ENCODE data around the gene SMG7.

SMG7 gene

DNA sequence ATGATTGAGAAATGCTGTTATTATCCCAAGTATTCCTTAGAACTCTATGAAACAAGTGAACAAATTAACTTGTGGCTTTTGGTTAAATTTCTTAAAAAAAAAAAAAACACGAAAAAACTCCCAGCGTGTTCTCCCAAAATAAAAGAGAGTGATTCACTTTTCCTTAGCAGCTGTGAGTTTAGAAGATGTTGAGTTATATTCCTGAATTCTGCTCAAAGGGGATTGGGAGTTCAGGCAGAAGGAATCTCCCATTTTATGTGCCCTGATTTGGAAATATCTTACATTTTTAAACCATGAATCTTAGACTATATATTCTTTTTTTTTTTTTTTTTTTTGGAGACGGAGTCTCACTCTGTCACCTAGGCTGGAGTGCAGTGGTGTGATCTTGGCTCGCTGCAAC is 34.3 kb downstream of the SMG7 start:
- in situ Hi-C loops (cut with MboI; ENCODE audit: low sequenced_read_pairs): no loop called here

DNA sequence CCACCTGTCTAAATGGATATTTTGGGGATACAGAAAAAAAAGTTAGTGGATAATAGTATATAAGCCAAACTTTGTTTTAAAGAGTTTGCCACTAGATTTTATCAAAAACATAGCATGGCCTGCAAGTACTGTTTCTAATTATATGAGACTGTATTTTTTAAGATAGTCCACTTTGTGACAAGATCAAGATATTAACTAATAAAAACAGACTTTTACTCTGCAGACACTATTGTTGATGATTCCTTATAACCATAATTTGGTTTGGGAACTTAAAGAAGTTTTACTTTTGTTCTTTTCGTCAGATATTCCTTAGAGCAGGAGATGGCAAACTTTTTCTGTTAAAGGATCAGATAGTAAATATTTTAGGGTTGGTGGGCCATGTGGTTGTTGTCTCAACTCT is 36.4 kb downstream of the SMG7 start:
- in situ Hi-C loops (cut with MboI; ENCODE audit: low sequenced_read_pairs): no loop called here

DNA sequence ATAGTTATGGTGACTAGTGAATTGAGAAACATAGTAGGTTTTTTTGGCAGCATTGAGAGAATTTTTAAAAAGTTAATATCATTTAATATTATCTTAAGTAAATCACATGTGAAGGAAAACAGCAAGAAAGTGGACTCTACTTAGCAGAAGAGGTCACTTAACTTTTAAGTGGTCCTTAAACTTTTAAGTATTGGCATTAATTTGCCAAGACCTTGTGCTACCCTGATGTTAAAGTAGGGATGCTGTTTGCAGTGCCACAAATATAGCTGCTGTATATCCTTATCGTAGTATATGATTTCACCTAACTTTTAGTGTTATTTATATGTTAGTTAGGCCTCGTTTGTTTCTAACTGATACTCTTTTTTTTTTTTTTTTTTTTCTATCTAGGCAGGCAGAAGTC is 40.2 kb downstream of the SMG7 start:
- in situ Hi-C loops (cut with MboI; ENCODE audit: low sequenced_read_pairs): no loop called here

DNA sequence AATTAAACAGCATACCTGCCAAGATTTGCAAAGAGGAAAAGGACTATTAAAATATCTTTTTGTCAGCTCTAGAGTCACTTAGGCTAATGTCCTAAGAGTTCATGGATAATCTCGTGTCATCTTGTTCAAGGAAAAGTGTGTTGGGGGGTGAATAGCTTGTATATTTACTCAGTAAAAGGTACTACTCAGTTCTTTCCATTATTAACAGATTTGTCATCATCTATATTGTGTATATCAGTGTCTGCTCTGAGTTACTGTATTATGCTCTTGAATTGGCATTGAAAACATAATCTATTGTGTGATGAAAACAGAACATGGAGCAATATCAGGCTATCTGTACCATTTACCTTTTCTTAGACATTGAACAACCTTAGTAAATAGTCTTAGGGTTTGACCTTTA is 41.9 kb downstream of the SMG7 start:
- in situ Hi-C loops (cut with MboI; ENCODE audit: low sequenced_read_pairs): no loop called here

DNA sequence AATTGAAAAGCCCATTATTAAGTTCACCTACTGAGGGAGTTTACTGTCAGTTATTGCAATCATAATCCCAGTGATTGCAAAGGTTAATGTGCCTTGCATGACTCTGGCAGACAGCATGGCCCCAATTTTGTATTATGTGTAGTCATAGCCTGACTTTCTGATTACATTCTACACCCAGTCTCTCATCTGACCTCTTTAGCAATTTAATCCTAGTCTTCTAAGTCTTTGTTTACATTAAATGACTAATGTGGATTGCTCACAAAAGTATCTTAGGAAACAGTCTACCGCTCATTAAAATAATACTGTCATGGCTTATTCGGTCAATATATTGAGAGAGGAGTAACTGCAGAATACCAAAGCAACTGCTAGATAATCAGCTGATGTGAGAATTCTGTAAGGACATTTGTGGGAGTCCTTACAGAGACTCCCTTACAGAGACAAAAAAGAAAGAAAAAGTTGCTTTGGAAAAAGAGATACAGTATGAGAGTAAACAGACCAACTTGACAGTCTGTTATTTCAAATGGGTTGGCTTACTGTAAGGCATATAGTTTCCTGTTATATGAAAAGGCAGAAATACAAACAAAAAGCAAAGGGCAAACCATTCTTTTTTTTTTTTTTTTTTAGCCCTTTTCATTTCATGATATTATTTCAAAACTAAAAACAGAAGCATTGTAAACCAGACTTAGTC is 42.8 kb downstream of the SMG7 start:
- in situ Hi-C loops (cut with MboI; ENCODE audit: low sequenced_read_pairs): no loop called here

DNA sequence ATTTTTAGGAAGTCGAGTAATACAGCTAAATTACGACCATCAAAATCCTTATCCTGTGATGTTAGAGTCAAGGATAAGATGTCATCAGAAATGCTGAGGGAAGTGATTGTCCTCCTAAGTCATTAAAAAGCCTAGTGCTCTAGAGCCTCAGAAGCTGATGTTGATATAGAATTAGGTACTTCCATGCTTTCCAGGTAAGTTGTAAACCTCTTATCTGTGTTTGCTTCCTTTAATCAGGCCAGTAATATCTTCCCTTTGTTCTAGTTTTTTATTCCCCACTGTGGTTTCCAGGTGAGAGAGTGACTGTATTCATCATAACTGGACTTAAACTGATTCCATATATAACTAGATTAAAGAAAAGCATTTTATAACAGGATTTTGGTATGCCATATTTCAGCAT is 44.4 kb downstream of the SMG7 start:
- in situ Hi-C loops (cut with MboI; ENCODE audit: low sequenced_read_pairs): no loop called here

DNA sequence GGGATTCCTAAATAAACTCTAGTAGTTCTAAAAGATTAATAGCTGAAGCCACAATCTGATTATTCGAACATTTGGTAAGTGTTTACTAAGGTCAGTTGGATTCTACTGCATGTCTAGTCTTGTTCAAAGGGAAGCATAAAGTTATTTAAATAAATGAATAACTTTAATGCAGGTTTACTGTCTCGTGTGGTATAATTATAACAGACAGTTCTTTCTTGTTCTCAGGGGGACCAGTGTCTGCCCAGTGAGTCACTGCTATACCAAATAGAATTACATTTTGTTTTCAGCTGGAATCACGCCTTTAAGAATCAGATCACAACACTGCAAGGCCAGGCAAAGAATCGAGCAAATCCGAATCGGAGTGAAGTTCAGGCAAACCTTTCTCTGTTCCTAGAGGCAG is 45.1 kb downstream of the SMG7 start:
- in situ Hi-C loops (cut with MboI; ENCODE audit: low sequenced_read_pairs): no loop called here

DNA sequence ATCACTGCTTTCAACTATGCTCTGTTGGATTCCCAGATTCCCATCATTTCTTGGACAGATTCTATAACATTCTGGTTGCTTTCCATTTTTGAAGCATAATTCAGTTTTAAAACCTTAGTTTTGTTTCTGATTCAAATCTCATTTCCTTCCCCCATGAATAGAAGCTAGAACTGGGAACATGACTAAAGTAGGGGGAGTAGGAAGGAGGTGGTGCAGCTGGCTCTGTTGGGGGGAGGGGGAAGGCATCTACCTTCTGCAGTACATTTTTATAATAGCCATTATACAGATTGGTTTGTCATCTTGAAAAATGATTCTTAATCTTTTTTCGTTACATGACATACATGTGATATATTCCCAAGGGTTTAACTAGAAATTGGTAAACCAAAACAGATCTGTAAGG is 48.1 kb downstream of the SMG7 start:
- in situ Hi-C loops (cut with MboI; ENCODE audit: low sequenced_read_pairs): no loop called here

DNA sequence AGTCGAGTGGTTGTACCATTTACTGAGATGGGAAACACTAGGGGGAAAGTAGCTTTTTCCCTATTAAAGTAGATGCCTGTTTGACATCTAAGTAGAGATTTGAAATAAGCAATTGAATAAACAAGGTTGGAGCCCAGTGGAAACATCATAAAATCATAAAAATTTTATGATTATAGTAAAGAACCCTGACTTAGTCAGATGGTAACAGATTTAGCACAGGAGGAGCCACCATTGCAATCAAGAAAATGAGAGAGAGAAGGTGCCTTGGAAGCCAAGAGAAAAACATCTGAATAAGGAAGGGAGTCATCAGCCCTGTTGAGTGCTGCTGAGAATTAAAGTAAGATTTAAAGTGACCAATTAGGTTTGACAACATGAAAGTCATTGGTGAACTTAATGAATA is 49.8 kb downstream of the SMG7 start:
- in situ Hi-C loops (cut with MboI; ENCODE audit: low sequenced_read_pairs): no loop called here

DNA sequence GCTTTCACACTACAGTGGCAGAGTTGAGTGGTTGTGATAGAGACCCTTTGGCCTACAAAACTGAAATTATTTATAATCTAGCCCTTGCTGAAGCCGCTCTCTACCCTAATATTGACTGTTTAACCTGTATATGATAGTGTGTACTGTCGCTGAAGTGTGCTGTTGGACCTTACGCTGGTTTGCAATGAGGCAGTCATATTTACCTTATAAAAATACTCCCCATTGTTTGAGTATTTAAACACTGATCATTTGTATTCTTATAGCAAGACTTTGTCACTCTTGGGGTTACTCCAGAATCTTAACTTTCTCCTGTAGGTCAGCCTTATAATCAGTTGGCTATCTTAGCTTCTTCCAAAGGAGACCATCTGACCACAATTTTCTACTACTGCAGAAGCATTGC is 56.3 kb downstream of the SMG7 start:
- in situ Hi-C loops (cut with MboI; ENCODE audit: low sequenced_read_pairs): no loop called here

DNA sequence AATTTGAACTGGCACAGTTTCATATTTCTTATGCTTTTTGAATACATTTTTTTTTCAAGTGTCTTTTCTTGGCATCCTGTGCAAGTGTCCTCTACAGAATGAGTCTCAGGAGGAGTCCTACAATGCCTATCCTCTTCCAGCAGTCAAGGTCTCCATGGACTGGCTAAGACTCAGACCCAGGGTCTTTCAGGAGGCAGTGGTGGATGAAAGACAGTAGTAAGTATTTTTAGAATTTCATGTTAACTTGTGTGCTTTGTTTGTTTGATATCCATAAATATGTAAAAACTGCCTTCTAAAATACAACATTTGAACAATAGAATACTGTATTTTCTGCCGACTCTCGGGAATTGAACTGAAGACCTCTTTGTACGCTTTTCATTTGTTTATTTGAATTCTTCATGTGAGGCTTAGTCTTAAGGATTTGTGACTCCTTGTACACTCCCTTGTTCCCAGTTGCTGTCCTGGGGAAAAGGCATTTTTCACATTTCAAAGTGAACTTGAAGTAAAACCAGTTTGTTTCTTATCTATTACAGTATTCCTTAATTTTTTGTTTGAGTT is 61.4 kb downstream of the SMG7 start:
- in situ Hi-C loops (cut with MboI; ENCODE audit: low sequenced_read_pairs): no loop called here

DNA sequence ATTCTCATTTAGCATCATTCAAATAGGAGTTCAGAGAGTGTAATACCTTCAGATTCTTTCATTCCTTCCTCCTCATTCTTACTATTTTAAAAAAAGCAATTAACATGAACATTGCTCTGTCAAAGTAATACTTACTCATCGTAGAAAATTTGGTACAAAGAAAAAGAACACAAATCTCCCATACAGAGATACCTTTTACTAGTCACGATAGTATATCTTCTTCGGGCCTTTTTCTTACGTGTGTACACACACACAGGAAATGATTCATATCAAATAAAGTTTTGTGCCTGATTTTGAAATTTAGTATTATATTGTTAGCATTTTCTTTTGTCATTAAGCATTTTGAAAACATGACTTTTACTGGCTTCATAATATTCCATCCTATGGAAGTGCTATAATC is 65.1 kb downstream of the SMG7 start:
- in situ Hi-C loops (cut with MboI; ENCODE audit: low sequenced_read_pairs): no loop called here

DNA sequence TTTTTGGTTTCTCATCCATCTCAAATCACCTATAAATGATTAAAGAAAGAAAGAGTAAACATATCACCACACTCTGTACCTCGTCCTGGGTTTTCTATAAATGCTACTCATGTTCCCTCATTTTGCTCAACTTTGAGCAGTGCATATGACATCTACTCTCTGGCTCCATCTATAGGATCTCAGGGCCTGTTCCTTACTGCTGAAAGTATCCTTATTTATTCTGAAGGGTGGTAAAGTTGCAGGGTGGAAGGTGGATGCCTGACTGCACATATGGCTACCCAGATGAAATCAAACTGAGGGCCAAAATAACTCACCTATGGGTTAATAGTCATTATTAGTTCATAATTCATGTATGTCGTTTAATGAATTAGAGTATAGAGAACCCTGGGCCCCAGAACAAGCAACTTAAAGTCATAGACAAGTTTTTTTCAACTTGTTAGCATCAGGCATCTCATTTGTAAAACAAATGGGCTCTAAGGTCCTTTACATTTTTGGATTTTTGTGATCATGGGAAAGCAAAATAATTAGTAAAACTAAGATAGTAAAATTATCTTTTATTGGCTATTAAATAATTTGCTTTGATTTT is 71.4 kb downstream of the SMG7 start:
- in situ Hi-C loops (cut with MboI; ENCODE audit: low sequenced_read_pairs): no loop called here

DNA sequence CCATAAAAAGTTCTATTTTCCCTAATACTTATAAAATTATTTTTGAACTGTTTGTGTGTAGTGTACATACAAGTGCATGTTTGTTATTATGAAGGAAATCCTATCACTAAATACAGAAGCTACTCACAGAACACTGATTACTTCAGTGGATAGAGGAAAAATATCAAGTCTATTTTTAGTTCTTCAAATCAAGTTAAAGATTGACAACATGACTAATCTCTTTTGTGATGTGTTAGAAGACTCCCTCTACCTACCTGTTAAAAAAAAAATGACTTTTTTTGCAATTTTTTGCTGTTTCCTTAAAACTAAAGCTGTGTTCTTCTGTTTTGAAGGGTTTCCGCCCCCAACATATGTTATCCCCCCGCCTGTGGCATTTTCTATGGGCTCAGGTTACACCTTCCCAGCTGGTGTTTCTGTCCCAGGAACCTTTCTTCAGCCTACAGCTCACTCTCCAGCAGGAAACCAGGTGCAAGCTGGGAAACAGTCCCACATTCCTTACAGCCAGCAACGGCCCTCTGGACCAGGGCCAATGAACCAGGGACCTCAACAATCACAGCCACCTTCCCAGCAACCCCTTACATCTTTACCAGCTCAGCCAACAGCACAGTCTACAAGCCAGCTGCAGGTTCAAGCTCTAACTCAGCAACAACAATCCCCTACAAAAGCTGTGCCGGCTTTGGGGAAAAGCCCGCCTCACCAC is 72.4 kb downstream of the SMG7 start:
- in situ Hi-C loops (cut with MboI; ENCODE audit: low sequenced_read_pairs): no loop called here

DNA sequence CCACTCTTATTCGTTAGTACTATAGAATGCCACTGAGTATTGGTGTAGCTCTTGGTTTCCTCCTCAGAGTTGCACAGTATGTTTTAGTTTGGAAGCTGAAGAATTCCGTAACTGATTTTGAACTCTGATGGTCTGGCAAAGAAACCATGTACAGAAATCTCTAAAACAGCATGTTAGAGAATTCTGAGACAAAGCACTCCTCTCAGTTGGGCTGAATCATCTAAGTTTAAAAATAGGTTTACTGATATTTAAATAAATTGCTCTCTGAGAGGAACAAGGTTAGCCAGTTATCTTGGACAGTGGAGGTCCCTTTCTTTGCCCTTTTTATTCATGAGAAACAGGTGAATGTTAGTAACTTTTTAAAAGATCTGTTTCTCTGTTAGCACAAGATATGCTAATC is 74.1 kb downstream of the SMG7 start:
- in situ Hi-C loops (cut with MboI; ENCODE audit: low sequenced_read_pairs): no loop called here

DNA sequence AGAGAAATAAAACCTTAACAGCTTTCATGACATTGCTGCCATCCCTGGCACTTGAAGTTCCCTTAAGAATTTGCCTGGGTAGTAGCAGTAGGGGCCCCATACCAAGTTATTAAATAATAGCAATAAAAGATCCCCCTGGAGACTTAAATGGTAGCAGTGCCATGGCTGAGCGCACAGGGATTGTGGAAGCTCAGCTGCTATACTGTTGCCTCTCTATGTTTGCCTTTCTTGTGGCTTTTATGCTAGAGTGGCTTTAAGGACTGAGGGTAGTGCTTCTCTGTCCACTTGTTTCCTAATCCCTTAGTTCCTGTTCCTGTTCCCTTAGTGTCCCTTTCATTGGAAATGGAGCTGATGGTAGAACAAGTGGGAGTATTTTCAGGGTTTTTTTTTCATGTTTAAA is 75.8 kb downstream of the SMG7 start:
- in situ Hi-C loops (cut with MboI; ENCODE audit: low sequenced_read_pairs): no loop called here

DNA sequence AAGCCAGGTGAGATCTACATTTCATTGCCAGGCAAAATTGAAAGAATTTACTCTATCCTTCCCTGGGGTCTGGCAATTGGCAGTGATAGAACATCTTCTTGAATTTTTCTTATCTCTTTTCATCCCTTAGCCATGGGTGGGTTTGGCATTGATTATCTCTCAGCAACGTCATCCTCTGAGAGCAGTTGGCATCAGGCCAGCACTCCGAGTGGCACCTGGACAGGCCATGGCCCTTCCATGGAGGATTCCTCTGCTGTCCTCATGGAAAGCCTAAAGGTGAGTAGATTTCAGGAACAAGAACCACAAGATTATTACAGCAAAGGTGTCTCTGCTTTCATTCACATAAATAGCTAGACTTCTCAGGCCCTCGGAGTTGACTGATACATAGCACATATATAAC is 78.6 kb downstream of the SMG7 start:
- in situ Hi-C loops (cut with MboI; ENCODE audit: low sequenced_read_pairs): no loop called here

DNA sequence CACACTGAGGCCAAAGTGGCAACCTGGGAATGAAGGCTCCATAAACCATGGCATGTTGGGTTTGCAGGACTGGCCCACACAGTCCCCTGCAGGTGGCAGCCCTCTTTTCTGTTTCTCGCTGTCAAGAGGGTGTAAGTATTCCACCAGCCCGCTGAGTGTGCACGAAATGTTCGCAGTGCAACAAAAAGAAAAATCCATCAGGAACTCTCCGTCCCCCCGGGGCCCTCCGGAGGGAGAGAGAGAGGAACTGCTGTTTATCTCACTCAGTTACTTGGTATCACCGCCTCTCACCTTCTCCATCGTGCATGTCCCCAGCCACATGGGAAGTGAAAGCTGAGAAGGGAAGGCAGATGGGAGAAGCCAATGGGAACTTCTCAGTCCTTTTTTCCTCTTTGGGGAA is 79.6 kb downstream of the SMG7 start:
- in situ Hi-C loops (cut with MboI; ENCODE audit: low sequenced_read_pairs): no loop called here

DNA sequence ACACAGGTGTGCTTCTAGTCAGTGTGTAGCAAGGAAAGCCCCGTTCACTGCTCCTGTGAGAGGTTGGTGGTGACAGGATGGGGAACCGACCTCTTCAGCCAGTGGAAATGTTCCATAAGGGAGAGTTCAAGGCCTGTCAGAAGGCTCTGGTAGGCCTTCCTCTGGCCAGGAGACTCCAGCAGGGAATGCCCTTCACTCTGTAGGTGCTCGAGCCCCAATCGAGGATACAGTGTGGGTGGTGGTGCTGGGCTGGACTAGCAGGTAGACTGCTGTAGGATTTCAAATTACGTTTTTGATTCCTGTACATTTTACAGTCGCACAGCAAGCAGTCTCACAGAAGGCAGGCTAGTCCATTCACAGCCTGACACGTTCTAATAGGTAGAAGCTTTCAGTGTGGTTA is 80.1 kb downstream of the SMG7 start:
- in situ Hi-C loops (cut with MboI; ENCODE audit: low sequenced_read_pairs): no loop called here

DNA sequence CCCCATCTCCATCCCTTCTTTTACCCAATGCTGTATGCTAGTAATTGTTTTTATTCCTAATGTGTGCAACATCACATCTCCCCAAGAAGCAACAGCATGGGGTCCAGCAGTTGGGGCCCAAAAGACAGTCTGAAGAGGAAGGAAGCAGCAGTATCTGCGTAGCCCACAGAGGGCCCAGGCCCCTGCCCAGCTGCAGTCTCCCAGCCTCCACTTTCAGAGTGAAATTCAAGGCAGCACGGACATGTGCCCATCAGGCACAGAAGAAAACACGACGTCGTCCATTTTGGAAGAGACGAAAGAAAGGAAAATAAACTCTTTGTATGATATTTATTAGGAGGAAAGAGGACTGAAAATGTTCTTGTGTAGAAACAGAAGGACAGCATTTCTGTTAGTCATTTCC is 80.6 kb downstream of the SMG7 start:
- in situ Hi-C loops (cut with MboI; ENCODE audit: low sequenced_read_pairs): no loop called here

DNA sequence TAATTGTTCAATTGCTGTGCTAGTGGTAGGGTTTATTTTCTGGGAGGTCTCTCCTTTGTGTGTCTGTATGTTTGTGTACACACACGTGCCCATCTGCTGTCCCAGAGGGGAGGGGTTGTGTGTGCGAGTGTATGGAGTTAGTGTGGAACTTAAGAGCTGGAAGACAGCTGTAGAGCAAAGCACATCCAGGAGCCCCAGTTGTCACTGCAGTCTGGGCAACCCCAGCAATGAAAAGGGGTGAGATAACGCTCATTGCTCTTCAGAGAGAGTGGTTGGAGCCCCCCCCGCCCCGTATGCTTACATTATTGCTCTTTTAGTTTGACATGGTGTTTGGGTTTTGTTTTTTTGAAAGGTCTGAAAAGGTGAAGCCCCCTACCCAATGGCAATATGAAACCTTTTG is 81.0 kb downstream of the SMG7 start:
- in situ Hi-C loops (cut with MboI; ENCODE audit: low sequenced_read_pairs): no loop called here

DNA sequence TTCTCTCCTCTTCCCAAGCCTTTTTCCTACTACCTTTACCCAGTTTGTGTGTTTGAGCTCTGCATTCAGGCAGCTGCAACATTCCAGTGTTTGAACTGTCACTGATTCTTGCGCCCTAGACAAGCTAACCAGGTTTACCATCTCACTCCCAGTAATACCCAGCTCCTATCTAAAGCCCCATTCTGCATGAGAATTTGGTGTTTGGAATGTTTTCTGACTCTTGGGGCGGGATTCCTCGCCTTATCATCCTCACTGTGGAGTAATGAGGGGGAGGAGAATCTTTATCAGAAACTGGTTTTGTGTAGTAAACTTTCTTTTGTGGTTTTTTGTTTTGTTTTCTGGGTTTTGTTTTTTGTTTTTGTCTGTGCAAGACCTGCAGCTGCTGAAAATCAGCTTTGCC is 81.5 kb downstream of the SMG7 start:
- in situ Hi-C loops (cut with MboI; ENCODE audit: low sequenced_read_pairs): no loop called here

All from hTERT RPE-1 (cell line).